ENCODE results near the gene HOXC11. TPM values are rescaled to one million over a fixed set of nuclear protein-coding genes. Genes with fewer than 3 reads are reported as not detected.

HOXC11 gene
- total and polyA plus RNA-seq, 2 donors (not counting 1 experiment from before 2014, with no cell fraction given), result not detected

GRCh38 chr12:53944907-53945847, 27.7 kb upstream of the HOXC11 start:
- intact Hi-C loops (cut with micrococcal nuclease), result loop anchor here (5.0 kb wide), 1 partner anchor 42 kb away; the partner anchor contains the start of gene HOXC10

More at GRCh38 chr12:53944907-53945847, 27.7 kb upstream of the HOXC11 start:
- H3K4me1 Mint-ChIP-seq, result no peaks in the 10 kb centered on the region
- H4K20me1 ChIP-seq (ENCODE audit: control insufficient read depth, insufficient read depth, low read length, poor library complexity, severe bottlenecking), result no peaks in the 10 kb centered on the region
- H3K9me3 ChIP-seq (ENCODE audit: control extremely low read depth in 1 of 3, control insufficient read depth in 2 of 3, insufficient read depth in 1 of 3, low read length in 2 of 3), result peaks cover 0 to 30% (median 1%) of the 10 kb centered on the region in 3 donors
- no peak overlapping the region for H3K4me3 ChIP-seq (ENCODE audit: control extremely low read depth in 1 of 5, extremely low read depth in 1 of 5, insufficient read depth in 1 of 5, low read depth in 2 of 5, low read length in 4 of 5)
- H3K27ac ChIP-seq (ENCODE audit: low read length in 2 of 2), result no peak overlapping the region
- ATAC-seq (ENCODE audit: low read depth) (no peak), DNase-seq (peak; percentile 31)
- no peak for TF ChIP-seq EZH2 (IDR thresholded peaks at IDR 0.05; ENCODE audit: borderline replicate concordance, insufficient read depth, low read depth, low read length, poor library complexity, severe bottlenecking)
- TF ChIP-seq CTCF (IDR thresholded peaks at IDR 0.05), result no peak
- CTCF ChIA-PET, result no interaction called here
- peaks cover 0 to 13% of the 10 kb centered on the region in 2 donors for H3K4me1 ChIP-seq (ENCODE audit: control insufficient read depth in 2 of 2, insufficient read depth in 2 of 2, low read length in 2 of 2)
- H3K79me2 ChIP-seq (ENCODE audit: control insufficient read depth, insufficient read depth, low read length), result no peaks in the 10 kb centered on the region
- no peak overlapping the region for H3K27ac Mint-ChIP-seq
- H3K9ac ChIP-seq (ENCODE audit: low read length), result no peak overlapping the region
- POLR2A ChIA-PET, result interaction anchor here (0.6 kb wide), 1 partner anchor 87 kb away, joined by 4 read pairs; no protein-coding TSS in a partner anchor
- WGBS (ENCODE audit: insufficient coverage), result 7% methylated on average over 33 of the region's 51 CpGs
- H3K9me3 Mint-ChIP-seq (ENCODE audit: insufficient read depth), result no peaks in the 10 kb centered on the region
- H3K36me3 ChIP-seq (replicated peaks in 1 of 2; ENCODE audit: control extremely low read depth in 1 of 2, control insufficient read depth in 1 of 2, extremely low read depth in 1 of 2, insufficient read depth in 2 of 2, low read length in 1 of 2), result no peaks in the 10 kb centered on the region
- H3K27me3 ChIP-seq (replicated peaks in 1 of 4; ENCODE audit: control extremely low read depth in 1 of 4, control insufficient read depth in 3 of 4, insufficient read depth in 4 of 4, low read length in 3 of 4), result peaks cover 0 to 96% (median 77%) of the 10 kb centered on the region in 4 experiments
- no peak overlapping the region for H3K4me2 ChIP-seq (replicated peaks; ENCODE audit: low read depth, low read length, poor library complexity, severe bottlenecking)
- no peak overlapping the region for H2AFZ ChIP-seq (ENCODE audit: insufficient read depth, low read depth, low read length, poor library complexity, severe bottlenecking)
- H3K27me3 Mint-ChIP-seq, result peaks cover 82% of the 10 kb centered on the region
- no peak overlapping the region for H3K4me3 Mint-ChIP-seq
